HG03457 (cell line): ENCODE measurements around the gene SLC37A1.
"Not testable (repeated sequence)": the region's sequence is repeated elsewhere in the genome, so short reads cannot be mapped to it uniquely, and the experiment has no call there.

Experiments
- ATAC-seq: cut with Tn5 transposase; IDR thresholded peaks from one replicate; pipeline ENCODE4 v1.9.1; 2021; ENCODE audit warnings: moderate number of reproducible peaks; ENCODE audit not compliant: unreplicated experiment

The SLC37A1 gene

GRCh38 chr21:42513151-42513984 is at the start of gene SLC37A1:
SLC37A1 (plus strand) TSS chr21:42513852; CDS start chr21:42518455, 4,603 bp downstream.
- no peak for ATAC-seq

- no peak for ATAC-seq
Measured at GRCh38 chr21:42463861-42464515, 49.7 kb upstream of the SLC37A1 start.

- ATAC-seq: no peak
Measured at GRCh38 chr21:42465008-42465802, 48.4 kb upstream of the SLC37A1 start.

- no peak for ATAC-seq
Measured at GRCh38 chr21:42465803-42466127, 47.9 kb upstream of the SLC37A1 start.

- no peak for ATAC-seq
Measured at GRCh38 chr21:42466700-42467099, 47.0 kb upstream of the SLC37A1 start.

GRCh38 chr21:42467140-42467983 is 46.3 kb upstream of the SLC37A1 start:
- no peak for ATAC-seq

GRCh38 chr21:42468491-42469131 is 45.0 kb upstream of the SLC37A1 start:
- ATAC-seq: no peak

- ATAC-seq: no peak
Measured at GRCh38 chr21:42469272-42469671, 44.4 kb upstream of the SLC37A1 start.

GRCh38 chr21:42469726-42470125 is 43.9 kb upstream of the SLC37A1 start:
- ATAC-seq: not testable (repeated sequence)

- ATAC-seq: no peak
Measured at GRCh38 chr21:42471206-42471605, 42.4 kb upstream of the SLC37A1 start.

- no peak for ATAC-seq
Measured at GRCh38 chr21:42471716-42472330, 41.8 kb upstream of the SLC37A1 start.

GRCh38 chr21:42472521-42472920 is 41.1 kb upstream of the SLC37A1 start:
- no peak for ATAC-seq

- no peak for ATAC-seq
Measured at GRCh38 chr21:42473498-42474042, 40.1 kb upstream of the SLC37A1 start.

- no peak for ATAC-seq
Measured at GRCh38 chr21:42474043-42474831, 39.4 kb upstream of the SLC37A1 start.

- no peak for ATAC-seq
Measured at GRCh38 chr21:42475036-42475435, 38.6 kb upstream of the SLC37A1 start.

GRCh38 chr21:42475526-42476387 is 37.9 kb upstream of the SLC37A1 start:
- no peak for ATAC-seq

GRCh38 chr21:42476388-42477331 is 37.0 kb upstream of the SLC37A1 start:
- no peak for ATAC-seq
